C1 segment of cervical spinal cord (tissue), 14 donors: ENCODE results near the gene TAPT1.

Source experiments
- DNase-seq, 14 donors: peaks; one replicate each; lab custom pipeline; 2025; lab: John Stamatoyannopoulos, UW

Gene TAPT1

GRCh38 chr4:16245241-16245640 lies 19.0 kb upstream of the TAPT1 start:
- DNase-seq = no peak

GRCh38 chr4:16243285-16243684 lies 17.0 kb upstream of the TAPT1 start:
- DNase-seq = no peak

- DNase-seq = no peak
Measured at GRCh38 chr4:16240300-16240699, 14.0 kb upstream of the TAPT1 start.

GRCh38 chr4:16239086-16239485 lies 12.8 kb upstream of the TAPT1 start:
- DNase-seq = no peak

- no peak for DNase-seq
Measured at GRCh38 chr4:16238327-16238726, 12.1 kb upstream of the TAPT1 start.

DNA sequence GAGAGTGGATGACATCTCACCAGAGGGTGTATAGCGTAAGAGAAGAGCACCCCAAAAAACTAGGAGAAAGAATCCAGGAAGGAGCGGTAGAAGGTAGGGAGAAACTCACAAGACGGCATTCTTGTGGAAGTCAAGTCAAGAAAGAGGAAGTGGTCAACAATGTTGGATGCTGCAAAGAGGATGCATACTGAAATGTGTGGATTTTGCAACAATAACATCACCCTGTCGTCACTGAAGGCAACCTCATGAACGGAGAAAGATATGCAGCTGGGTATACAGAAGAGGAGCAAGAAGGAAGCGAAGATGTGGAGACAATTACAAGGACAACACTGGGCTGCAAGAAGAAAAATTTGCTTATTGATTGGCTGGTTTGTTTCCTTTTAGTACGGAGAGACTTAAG lies 11.4 kb upstream of the TAPT1 start:
- no peak for DNase-seq

DNA sequence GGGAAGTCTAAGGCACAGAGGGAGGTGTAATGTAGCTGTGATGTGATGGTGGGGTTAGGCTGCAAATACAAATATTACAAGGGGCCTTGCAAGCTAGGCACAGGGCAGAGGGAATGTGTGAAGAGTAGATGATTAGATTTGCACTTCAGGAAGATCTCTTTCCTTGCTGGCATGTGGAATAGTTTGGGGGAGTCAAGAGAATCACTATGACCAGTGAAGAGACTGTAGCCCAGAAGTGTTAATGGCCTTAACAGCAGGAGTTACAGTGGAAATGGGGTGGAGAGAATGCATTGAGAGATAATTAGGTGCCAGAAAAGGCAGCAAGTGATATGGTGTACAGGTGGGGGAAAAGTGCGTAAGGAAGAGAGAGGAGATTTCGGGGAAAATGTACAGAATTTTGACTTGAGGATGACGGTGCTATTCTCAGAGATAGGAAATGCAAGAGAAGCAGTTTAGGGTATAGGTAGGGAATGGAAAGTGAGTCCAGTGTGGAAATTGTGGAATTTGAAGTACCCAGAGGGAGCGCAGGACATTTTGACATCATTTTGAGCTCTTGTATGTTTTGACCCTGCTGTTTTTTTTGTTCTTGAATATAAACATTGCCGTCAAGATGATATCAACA lies 10.2 kb upstream of the TAPT1 start:
- DNase-seq = no peak

DNA sequence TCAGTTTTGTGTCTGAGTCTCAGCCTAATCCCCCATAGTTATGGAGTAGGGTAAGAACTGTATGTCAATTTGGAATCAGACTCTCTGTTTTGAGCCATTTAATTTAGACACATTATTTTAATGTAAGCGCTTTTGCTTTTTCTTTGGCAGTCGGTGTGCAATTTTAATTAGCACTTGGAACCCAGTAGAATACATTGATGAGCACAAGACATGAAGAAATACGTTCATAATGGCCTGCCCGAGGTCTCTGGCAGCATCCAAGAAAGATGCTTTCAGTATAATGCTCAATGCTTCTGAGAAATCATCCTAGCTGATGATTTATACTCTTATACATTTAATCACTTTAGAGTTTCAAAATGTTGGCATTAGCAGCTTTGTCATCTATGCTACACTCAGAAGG lies 8.9 kb upstream of the TAPT1 start:
- DNase-seq = no peak

DNA sequence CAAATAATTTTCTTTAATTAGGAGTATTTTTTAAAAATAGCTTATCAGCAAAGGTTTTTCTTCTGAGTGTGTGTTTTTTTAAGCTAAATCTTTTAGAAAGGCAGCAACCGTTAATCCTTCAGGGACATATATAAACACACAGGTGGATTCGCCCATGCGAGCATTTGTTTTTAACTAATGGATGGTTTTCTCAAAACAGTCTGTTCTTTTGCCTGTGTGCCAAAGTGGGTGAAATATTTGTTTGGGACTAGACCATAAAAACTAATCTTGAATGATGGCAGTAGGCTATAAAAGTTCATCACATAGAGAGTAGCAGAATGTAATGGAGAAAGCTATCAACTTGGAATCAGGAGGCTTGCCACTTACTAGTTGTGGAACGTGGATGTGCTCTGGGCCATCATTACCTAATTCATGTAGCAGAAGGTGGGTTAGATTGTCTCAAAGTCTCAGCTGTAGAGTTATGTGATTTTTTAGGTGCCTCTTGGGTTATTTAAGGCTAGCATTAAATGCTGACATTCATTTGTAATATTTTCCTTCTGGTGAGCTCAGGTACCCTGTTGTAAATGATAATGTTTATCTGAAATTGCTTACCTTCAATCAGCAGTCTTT lies 7.4 kb upstream of the TAPT1 start:
- DNase-seq = no peak

- no peak for DNase-seq
Measured at GRCh38 chr4:16231570-16232245, 5.4 kb upstream of the TAPT1 start.

DNA sequence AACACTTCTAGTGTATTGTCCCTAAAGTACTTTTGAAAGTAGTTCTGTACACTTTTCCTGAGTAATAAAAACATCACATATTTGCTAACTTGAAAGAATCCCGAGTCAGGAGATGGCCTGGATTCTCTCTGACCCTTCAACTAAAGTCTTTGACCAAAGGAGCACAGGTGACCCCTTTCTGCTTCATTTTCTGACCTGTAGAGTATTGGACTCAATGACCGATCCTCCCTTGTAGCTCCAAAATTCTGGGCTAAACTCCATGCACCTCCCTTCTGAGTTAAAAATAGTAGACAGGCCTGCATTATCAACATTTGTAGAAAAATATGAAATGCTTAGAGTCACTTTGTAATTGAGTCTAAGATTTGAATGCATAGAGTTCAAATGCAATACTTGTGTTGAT lies 4.0 kb upstream of the TAPT1 start:
- DNase-seq = no peak

GRCh38 chr4:16229604-16230003 lies 3.3 kb upstream of the TAPT1 start:
- DNase-seq = no peak

- peak in 8 of 14 donors; percentile 17 to 65 (median 54) for DNase-seq
Measured at GRCh38 chr4:16227462-16227868, 1.2 kb upstream of the TAPT1 start.

- DNase-seq = peak in 12 of 14 donors; percentile 41 to 78 (median 62)
Measured at GRCh38 chr4:16226816-16227461, 668 bp upstream of the TAPT1 start.

DNA sequence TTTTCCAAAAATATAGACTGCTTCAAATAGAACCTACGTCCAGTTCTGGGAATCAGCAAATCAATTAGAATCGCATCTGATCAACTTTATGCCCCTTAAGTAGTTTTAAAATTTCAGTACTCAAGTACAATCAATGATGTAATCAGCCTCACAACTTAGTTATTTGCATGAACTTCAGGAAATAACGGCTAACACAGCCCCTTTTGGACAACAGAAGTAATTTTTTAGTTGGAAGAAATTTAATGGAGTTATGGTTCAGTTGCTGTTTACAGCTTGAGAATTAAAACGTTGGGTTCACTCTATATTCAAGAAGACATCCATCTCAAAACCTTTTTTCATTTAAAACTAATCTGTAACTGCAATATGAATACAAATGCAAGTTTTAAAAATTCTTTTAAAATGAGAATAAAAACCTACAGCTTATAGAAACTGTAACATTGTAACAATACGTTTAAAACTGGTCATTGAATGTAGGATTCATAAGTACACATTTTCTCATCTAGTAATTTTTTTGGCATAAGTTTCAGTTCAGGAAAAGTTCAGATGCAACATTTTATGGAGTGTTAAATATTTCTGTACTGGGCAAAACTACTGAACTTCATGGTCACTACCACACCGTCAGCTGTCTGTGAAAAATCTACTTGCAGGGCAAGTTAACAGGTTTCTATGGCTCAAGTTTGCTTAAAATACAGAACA lies 956 bp downstream of the TAPT1 start:
- peak in 1 of 14 donors; percentile 34 for DNase-seq

DNA sequence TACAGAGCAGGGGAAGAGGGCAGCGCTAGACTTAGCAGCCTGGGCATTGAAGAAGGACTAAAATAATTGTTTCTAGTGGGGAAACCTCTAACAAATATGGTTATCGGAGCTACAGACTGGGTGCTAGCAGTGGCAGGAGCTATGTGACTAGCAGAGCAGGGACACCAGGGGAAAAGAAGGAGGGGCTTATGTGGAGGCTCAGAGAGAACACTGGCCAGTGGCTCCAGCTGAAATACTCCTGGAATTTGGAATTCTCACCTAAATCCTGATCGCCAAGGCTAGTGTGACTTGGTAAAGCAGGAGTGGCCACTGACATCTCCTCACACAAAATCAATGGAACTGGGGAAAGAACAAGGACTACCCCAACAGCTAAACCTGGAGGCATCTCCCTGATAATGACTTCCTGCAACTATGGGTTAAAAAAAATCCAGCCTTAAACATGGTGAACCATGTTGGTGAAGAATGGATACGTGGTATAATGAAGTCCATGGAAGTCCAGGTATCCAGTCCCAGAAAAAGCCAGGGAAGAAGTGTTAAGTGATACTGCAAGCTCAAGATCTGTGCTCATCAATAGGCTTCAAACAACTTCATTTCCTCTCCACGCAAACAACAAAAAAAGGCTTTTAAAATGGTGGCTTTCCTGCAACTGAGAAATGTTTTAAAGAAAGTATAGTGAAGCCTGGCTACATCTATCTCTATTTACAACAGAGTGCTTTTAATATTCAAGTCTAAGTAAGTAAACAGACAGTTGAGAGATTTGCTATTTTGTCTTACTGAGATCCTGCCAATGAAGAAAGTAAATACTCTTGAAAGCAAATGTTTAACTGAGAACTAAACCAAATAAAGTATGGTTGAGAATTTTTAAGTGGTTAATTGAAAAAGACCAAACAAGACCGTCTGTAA lies 1.8 kb downstream of the TAPT1 start:
- no peak for DNase-seq

DNA sequence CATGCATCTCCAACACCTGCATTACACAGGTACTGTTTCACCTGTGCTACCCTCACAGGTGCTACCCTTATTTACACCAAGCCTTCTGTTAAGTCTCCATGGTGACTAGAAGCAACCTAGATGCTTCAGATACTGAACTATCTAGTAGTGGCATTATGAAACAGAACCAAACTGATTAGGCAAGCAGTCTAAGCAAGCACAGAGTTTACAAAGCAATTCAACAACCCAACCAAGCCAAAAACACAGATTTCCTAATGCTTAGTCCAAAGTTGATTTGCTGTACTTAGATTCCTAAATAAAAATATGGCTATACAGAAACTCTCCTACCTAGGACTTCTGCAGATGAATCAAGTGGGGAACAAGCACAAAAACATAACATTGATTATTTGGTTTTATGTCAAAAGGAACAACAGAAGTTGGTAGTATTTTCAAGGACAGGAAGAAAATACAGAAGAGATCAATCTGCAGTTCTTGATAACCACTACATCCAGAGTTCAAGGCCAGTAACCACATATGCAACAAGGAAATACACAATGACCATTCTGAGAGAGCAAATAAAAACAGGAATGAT lies 3.2 kb downstream of the TAPT1 start:
- DNase-seq = no peak

DNA sequence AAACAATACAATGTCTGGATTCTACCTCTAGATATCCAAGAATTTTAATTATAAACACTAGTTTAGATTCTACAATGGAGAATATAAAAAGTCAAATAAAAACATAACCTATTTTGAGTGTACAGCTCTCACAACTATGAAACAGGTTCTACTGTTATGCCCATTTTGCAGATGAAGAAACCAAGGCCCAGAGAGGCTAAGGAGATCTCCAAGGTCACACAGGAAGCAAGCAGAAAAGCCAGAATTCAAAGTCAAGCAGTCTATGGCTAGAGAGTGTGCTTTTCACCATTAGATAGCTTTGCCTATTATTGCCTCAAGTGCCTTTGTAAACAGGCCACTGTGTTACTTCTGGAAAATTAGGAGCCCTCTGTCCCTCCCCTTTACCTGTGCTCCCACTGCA lies 7.3 kb downstream of the TAPT1 start:
- no peak for DNase-seq

- DNase-seq = no peak
Measured at GRCh38 chr4:16217300-16218051, 8.8 kb downstream of the TAPT1 start.

- no peak for DNase-seq
Measured at GRCh38 chr4:16213121-16213520, 13.2 kb downstream of the TAPT1 start.
